HG03103 (cell line): ENCODE results near the gene LHX5.

ENCODE experiments used
- ATAC-seq: cut with Tn5 transposase; IDR thresholded peaks from one replicate; pipeline ENCODE4 v1.9.1; 2021; ENCODE audit warnings: low read depth; ENCODE audit not compliant: unreplicated experiment

The LHX5 gene

DNA sequence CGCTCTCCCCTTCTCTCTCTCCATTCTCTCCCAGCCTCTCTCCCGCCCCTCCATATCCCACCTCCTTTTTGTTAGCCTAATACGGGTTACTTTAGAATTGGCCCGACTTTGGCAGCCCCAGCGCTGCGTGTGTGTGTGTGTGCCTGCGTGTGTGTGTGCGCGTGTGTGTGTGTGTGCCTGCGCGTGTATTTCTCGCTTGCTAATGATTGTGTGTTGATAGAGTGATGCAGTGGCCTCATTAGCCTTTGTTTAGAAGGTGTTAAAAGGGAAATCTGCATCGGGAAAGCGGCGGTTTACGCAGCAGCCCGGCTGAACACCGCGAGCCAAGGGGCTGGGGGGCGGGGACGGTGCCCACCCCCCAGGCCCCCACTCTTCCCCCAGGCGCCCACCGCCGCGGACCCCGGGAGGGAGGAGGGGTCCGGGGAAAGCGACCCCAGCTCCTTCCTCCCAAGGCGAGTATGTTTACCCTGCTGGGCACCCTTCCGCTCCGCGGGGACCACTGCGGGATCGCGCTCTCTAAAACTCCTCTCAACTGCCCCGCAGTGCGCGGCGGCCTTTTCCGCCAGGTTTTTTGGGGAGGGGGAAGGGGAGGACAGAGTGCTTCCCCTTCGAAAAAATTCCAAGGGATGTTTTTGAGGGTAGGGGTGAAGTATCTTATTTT is 6.8 kb upstream of the LHX5 start:
- ATAC-seq = no peak

DNA sequence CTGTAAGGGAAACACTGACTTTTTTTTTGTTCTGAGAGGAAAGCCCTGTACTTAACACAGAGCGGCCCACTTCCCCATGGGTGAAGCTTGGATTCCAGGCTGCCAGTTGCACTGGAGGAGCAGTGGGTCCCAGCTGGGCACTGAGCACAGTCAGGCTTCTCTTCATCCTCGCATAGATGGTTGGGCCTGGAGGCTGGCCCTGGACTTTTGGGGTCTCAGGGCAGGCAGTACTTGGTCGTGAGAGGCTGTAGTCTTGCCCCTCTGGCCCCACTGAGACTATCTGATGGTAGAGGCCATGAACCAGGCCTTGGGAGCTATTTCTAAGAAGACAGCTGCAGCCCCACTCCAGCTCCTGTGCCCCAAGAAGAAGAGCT is 6.2 kb upstream of the LHX5 start:
- ATAC-seq = no peak

DNA sequence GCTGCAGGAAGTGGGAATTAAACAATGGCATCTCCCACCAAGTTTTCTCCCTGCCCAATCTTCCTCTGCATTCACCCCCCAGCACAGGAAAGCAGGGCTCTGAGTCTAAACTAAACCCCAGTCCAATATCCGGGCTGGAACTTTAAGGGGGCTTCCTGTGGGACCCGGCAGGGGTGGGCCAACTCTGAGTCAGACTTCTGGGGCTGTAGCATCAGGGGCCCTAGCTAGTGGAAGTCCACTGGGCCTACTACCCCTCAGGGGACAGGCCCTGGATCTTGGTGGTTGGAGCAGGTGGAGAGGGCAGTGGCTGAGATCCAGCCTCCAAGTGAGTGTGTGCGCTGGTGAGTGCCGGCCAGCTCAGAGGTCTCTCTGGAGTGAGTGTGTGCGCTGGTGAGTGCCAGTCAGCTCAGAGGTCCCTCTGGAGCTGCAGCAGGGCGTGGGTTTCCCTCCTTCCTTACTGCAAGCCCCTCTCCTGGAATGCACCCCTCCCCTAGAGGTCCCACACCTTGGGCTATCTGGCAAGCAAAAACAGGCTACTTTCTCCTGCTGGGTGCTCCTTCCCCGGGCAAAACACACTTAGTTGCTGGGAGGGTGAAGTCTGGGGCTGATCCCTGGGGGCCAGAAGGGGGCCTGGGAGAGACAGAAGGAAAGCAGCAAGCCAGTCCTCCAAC is 5.6 kb upstream of the LHX5 start:
- no peak for ATAC-seq

DNA sequence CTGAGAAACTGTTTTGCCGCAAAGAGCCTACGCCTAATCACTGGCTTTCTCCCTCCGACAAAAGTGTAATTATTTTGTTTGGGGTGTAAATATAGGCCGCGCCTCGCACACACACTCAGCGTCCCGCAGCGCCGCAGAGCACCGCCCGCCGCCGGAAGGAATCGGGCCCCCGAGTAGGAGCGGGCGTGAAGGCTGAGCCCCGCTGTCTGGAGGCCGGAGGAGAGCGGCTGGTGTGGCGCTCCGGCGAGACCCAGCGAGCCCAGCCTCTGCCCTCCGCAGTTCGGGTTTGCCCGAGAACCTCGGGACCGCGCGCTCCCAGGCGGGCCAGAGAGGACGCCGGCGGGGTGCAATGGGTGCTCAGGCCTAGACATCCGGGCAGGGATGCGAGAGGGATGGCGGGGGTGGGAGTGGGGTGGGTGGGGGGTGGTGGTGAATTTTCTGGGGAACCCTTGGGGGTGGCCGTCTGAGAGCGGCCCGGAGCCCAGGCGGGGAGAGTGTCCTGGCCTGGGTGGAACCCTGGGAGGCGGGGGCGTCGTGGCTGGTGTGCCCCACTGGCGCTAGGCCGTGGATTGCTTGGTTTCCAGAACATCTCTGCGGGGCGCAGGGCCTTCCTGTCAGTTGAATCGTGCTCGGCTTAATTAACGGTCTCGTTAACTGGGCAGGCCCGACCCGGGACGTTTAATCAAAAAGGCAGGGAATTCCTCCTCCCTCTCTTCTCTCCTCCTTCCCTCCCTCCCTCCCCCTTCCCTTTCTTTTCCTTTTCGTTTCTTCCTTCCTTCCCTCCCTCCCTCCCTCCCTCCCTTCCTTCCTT is 4.7 kb upstream of the LHX5 start:
- no peak for ATAC-seq

DNA sequence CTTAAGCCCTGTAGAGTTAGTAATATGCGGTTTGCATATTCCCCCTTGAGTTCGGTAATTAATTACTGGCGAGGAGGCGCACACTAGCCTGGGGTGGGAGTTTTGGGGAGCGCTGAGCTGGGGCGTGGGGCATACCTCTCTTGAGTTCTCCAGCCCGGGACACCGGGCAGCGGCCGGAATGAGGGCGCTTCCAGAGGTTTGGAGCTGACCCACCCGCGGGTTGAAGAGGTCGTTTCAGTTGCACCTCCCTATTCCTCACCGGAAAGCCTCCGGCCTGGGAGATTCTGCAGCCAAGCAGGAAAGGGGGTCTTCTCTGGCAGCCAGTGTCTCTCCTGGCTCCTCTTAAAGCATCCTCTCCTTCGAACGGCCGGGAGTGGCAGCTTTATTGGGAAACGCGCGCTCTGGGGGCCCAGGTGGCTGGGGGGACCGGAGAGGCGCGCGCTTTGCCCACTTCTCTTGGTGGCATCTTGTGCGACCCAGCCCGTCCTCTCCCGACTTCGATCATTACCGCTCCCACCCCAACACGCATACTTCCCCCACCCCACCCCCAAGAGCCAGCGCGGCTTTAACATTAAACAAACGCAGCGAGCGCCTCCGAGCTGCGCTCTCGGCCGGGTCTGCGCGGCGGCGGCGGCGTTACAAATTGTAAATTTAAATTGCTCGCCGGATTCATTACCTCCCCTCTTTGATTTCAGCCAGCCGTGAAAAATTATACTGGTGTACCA is 3.9 kb upstream of the LHX5 start:
- ATAC-seq = no peak

DNA sequence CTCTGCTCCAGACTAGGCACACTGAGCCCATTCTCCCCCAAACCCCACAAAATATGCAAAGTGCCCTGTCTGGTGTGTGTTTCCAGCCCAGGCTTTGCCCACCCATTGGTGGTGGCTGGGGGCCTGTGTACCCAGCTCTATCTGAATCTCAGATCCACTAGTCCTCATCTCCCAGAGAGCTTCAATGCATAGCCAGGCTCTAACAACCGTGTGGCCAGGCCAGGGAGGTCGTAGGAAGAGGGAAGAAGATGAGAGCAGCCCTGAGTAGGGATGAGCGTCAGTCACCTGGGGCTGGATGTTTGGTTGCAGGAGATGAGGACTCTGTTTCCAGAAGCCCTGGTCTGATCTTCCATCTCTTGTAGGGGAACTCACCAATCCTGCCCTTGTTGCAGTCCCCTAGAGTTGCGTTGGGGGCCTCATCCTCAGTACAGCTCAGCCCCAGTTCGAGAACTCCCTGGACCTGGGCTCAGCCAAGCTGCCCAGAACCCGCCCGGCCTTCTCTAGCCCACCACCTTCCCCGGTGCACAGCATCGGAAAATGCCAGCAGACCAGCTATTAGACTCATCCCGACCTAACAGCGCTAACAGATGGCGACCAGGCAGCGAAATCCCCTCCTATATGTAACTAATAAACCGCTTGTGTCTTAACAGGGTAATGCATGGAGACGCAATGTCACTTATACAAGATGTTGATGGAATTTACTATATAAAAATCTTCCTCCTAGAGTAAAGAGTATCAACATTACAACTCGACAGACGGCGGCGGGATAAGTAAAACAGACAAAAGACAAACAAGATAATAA is 3.2 kb upstream of the LHX5 start:
- no peak for ATAC-seq

DNA sequence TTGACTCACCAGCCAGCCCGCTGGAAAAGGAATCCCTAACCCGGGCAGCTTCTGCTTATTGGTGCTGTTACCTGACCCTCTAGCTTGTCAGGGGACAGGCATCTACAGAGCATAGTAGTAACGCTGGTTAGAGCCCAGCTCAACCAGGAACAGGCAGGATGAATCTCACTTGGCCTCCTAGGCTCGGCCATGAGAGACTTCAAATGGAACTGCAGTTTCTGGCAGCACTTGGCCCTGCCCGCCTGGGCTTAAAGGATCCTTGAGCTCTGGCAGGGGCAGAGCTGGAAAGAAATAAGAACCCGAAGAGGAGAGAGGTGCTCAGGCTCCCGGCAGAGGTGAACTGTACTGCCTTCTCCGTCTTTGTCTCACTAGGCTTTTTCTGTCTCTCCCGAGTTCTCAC is 2.3 kb upstream of the LHX5 start:
- no peak for ATAC-seq

DNA sequence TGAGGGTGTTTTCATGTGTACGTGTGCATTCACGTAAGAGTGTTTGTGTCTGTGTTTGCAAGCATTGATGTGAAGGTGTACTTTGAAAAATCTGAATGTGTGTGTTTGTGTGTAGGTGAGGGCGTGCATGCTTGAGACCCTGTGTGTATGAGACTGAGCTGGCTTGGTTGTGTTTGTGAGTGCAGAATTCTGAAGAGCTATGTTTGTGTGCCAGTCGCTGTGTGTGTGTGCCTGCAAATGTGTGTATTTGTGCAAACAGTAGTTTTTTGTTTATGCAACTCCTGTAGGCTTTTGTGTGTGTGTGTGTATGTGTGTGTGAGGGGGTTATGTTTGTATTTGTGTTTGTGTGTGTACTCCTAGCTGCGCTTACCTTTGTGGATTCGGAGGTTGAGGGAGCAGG is 1.7 kb upstream of the LHX5 start:
- no peak for ATAC-seq

DNA sequence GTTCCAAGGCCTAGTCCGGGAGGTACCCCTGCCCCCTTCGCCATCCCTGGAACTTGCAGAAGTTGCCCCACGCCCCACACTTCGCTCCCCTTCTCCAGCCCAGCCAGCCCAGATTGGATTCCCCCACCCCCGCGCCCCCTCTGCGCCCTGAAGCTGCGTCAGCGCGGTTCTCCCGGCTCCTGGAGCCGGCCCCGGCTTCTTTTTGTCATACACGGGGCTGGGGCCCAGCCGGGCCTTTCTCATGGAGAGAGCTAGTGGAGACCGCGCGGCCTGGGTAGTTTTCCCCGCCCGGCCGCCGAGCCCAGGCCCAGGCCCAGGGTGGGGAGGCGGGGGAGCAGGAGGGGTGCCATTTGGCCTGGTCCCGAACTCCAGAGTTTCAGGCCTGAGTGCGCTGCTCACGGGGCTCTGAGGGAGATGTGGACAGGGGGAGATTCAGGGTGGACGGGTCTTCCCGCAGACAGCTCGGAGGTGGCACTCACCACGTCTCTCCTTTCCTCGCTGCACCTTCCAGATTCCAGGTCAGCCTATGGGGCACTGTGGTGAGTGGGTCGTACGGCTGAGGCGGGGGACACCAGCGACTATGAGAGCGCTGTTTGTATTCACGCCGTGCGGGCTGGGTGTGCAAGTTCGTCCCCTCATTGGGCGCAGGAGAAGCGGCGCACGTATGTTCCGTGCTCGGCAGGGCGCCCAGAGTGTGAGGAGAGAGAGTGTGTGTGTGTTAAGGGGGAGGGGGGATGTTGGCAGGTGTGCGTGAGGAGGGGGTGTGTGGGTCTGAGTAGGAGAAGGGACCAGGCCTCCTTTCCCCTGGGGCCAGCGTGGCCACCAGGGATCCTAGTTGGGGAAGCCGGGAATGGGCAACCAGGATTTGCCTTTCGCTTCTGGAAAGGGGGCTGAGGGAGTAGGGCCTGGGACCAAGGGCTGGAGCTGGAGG is 785 bp upstream of the LHX5 start:
- no peak for ATAC-seq

DNA sequence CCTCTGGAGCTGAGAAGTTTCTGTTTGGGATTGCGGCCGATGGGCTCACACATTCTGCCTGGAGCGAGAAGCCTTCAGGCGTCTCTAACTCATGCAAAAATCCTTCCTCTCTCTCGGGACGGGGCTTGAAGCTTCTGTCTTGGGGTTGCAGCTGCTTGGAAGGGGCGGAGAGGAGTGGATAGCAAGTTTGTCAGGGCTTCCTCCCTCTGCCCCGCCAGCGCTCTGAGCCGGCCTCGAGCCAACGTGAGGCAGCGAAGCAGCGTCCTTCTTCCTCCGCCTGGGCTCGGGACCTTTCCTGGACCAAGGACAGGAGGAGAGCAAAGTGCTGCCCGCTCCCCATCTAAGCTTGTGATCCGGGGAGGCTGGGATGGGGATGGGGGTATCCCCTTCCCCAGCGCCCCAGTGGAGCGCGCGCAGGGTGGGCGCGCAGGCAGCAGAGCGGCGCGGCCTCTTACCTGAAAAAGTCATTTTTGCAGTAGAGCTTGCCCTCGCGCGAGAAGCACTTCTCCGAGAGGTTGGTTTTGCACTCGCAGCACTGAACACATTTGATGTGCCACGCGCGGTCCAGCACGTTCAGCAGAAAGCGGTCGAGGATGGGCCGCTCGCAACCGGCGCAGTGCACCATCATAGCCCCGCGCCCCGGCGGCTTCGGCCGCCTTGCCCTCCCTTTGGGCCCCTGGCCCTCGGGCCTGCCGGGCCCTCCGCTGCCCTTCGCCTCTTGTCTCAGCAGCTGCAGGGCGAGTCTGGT is 626 bp downstream of the LHX5 start:
- no peak for ATAC-seq

DNA sequence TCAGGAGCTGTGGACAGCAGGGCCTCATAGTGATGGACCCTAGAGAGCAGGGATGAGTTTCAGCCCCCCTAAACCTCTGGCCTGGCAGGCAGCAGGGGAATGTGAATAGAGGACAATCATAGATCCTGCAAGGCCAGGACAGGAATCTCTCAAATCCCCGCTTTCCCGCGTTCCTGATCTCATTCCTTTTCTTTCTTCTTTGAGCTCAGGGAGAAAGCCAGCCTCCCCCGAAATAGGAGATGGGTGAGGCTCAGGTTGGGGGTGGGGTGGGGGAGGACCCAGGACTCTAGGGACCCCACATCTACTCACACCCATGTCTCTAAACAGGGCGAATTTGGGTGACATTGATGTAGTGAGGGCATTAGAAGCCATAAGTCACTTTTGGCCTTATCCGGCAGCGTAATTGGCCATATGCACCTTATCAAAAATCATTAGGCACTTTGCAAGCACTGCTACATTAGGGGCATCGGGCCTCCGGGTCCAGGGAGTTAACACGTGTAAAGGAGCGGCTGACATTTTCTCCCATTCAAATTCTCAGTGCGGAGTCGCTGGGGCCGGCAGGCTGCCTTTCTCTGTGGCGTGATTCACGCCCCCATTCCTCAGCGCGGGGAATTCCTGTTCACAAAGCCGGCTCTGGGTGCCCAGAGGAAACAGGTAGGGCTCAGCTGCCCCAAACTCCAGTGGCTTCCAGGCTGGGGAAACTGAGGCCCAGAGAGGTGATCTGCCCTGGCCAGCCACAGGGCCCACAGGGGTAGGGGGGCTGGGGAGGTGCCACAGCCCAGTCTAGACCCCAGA is 1.5 kb downstream of the LHX5 start:
- no peak for ATAC-seq

DNA sequence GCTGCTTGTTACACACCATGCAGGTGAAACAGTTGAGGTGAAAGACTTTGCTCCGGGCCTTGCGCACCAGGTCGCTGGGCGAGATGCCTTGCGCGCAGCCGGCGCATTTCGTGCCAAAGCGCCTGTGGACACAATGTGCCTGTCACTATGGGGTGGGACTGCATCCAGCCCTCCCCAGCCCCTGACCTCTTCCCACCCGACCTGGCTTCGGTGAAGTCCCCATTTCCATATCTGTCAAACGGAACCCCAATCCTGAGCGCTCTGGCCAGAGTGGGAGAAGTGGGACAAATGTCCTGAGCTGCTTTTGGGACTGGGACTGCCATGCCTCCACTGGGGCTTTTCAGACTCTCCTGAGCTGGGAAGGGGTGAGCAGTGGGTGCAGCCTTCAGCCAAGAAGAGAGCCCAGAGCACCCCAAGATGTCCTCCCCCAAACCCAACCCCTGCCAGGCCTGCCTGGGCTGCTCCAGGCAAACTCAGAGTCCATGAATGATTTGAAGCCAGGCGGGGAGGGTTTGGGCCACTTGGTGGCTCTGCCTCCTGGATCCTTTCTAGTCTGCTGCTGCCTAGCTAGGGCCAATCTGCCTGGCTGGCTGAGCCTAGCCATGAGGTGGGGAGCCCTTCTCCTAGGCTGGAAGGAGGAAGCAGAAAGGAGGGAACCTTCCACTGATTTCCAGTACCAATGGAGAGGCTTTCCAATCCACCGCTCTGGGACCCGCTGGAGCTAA is 2.3 kb downstream of the LHX5 start:
- no peak for ATAC-seq

DNA sequence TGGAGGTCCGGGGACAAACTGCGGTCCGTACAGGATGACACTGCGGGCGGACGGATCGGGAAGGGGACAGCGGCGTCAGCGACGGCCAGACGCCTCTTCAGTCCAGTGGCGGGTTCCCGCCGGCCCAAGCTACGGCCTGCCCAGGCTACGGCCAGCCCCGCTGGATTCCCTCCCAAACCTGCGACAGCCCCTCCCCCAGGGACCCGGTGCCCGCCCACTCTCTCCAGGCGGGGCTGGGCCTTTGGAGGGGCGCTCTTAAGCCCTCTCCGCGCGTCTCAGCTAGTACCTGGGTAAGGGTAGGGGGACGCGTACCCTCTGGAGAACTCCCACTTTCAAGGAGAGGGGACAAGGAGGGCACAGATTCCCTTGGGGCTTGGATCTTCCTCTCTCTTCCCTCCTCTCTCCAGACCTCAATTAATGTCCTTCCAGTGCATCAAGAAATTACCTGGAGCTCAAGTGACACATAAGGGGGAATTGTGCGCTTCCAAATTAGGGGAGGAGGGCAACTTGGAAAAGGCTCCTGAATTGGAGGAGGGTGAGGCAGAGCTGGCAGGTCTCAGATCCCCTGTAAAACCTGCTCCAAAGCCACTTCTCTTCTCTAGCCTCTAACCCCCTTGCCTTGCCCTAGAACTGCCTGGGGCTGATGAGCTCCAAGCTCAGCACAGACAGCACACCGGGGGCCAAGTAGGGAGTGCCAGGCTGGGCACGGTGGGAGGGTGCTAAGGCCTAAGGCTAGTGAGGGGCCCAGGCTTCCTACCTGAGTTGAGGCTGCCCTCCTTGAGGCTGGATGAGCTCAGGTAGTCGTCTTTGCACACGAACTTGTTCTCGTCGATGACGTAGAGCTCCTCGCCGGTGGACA is 3.1 kb downstream of the LHX5 start:
- ATAC-seq = no peak

DNA sequence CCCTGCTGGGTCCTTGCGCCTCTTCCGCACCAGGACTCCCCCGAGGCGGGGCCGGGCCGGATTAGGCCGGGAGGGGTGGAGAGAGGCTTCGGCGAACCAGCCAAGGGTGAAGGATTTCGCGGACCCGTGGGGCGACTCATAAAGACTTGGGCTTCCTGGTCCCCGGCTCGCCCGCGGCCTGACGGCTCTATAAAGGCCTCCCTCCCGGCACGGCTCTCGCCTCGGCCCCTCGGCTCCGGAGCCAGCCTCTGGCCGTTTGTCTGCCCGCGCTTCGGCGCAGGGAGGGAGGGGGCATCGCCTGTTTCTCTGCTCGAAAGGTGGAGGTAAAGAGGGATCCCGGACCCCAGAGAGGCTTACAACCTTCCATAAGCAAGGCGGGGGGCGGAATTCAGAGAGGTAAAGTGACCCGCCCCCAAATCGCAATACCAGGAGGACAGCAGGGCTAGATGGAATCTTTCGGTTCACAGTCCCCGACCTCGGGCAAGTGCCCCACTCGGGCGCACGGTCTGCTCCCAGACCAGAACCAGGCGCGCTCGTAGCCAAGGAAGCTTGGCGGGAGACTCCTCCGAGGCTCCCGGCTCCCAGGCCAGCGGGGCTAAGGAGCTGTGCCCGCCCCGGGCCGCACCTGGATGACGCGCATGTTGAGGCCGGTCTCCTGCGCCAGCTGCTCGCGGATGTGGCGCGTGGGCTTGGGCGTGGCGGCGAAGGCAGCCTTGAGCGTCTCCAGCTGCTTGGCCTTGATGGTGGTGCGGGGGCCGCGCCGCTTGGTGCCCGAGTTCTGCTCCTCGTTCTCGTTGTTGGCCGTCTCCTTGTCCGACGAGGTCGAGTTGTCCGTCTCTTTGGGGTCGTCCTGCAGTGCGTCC is 3.9 kb downstream of the LHX5 start:
- ATAC-seq = no peak

DNA sequence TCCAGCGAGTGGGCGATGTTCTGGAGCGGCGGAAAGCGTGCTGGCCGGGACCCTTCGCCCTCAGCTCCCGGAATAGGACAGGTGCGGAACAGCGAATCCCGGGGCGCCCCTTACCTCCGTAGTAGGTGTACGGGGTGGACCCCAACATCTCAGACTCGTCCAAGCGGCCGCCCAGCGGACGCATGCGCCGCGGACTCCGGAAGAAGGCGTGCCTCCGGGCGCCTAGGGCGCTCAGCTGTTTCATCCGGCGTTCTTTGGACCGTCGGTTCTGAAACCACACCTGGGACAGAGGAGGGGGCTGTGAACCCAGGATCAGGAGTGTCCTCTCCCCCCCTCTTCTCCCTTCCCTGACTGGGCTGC is 4.5 kb downstream of the LHX5 start:
- ATAC-seq = no peak
